ENCODE results near the gene R3HCC1L. TPM values are rescaled to one million over a fixed set of nuclear protein-coding genes. Genes with fewer than 3 reads are reported as not detected.

Gene R3HCC1L
- total and polyA plus RNA-seq, 9 of the 15 experiments (the other 6 are each of a cell fraction or from before 2014, with no cell fraction given), result 9.1 to 17.8 (median 12.6) TPM

DNA sequence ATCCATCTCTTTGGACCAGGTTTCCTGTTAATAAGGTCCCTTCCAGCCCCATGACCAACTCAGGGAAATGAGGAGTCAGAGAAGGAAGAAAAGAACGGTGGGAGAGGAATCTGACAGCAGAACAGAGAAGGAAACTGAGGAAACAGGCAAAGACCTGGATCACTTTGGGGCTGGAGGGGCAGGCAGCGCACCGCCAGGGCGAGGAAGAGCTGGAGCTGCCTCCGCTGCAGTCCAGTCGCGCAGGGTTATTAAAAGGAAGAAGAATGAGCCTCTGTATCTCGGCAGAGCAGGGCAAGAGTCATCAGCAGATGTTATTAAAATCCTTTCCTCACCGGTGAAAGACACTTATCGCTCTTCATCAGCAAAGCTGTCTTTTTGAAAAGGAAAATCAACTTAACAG is 37.7 kb upstream of the R3HCC1L start:
- H3K27me3 ChIP-seq (ENCODE audit: control insufficient read depth in 2 of 2, insufficient read depth in 2 of 2, low read length in 2 of 2), result peaks cover 2 to 31% of the 10 kb centered on the region in 2 experiments; a peak in 4 of 5 replicates
- CTCF ChIA-PET (ENCODE audit: low intra/inter-chr PET ratio), result no interaction called here
- TF ChIP-seq, protein P1, sequence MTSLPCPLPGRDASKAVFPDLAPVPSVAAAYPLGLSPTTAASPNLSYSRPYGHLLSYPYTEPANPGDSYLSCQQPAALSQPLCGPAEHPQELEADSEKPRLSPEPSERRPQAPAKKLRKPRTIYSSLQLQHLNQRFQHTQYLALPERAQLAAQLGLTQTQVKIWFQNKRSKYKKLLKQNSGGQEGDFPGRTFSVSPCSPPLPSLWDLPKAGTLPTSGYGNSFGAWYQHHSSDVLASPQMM (CRISPR knock-in tag; IDR thresholded peaks at IDR 0.05), result no peak
- TF ChIP-seq, protein P2, sequence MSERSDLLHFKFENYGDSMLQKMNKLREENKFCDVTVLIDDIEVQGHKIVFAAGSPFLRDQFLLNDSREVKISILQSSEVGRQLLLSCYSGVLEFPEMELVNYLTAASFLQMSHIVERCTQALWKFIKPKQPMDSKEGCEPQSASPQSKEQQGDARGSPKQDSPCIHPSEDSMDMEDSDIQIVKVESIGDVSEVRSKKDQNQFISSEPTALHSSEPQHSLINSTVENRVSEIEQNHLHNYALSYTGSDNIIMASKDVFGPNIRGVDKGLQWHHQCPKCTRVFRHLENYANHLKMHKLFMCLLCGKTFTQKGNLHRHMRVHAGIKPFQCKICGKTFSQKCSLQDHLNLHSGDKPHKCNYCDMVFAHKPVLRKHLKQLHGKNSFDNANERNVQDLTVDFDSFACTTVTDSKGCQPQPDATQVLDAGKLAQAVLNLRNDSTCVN (CRISPR knock-in tag; IDR thresholded peaks at IDR 0.05), result no peak
- TF ChIP-seq, protein P3, sequence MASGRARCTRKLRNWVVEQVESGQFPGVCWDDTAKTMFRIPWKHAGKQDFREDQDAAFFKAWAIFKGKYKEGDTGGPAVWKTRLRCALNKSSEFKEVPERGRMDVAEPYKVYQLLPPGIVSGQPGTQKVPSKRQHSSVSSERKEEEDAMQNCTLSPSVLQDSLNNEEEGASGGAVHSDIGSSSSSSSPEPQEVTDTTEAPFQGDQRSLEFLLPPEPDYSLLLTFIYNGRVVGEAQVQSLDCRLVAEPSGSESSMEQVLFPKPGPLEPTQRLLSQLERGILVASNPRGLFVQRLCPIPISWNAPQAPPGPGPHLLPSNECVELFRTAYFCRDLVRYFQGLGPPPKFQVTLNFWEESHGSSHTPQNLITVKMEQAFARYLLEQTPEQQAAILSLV (tag; IDR thresholded peaks at IDR 0.05), result no peak
- TF ChIP-seq ZNF76 (CRISPR knock-in tag; IDR thresholded peaks at IDR 0.05; ENCODE audit: borderline replicate concordance) (no peak), SMAD3 (CRISPR knock-in tag; conservative IDR thresholded peaks at IDR 0.05) (no peak), NR4A1 (CRISPR knock-in tag; IDR thresholded peaks at IDR 0.05) (no peak), NR4A1 (tag; IDR thresholded peaks at IDR 0.05) (no peak), HMG20A (CRISPR knock-in tag; conservative IDR thresholded peaks at IDR 0.05) (no peak)
- TF ChIP-seq, protein P4, sequence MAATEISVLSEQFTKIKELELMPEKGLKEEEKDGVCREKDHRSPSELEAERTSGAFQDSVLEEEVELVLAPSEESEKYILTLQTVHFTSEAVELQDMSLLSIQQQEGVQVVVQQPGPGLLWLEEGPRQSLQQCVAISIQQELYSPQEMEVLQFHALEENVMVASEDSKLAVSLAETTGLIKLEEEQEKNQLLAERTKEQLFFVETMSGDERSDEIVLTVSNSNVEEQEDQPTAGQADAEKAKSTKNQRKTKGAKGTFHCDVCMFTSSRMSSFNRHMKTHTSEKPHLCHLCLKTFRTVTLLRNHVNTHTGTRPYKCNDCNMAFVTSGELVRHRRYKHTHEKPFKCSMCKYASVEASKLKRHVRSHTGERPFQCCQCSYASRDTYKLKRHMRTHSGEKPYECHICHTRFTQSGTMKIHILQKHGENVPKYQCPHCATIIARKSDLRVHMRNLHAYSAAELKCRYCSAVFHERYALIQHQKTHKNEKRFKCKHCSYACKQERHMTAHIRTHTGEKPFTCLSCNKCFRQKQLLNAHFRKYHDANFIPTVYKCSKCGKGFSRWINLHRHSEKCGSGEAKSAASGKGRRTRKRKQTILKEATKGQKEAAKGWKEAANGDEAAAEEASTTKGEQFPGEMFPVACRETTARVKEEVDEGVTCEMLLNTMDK (IDR thresholded peaks at IDR 0.05; ENCODE audit: borderline replicate concordance, insufficient read depth, low read depth, low read length, poor library complexity, severe bottlenecking), result no peak
- TF ChIP-seq, protein P5, sequence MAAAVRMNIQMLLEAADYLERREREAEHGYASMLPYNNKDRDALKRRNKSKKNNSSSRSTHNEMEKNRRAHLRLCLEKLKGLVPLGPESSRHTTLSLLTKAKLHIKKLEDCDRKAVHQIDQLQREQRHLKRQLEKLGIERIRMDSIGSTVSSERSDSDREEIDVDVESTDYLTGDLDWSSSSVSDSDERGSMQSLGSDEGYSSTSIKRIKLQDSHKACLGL (CRISPR knock-in tag; IDR thresholded peaks at IDR 0.05; ENCODE audit: borderline replicate concordance, poor library complexity, severe bottlenecking), result no peak
- H4K20me1 ChIP-seq (replicated peaks; ENCODE audit: control insufficient read depth, insufficient read depth, low read length), result no peaks in the 10 kb centered on the region
- no peaks in the 10 kb centered on the region for H3K36me3 ChIP-seq (ENCODE audit: control insufficient read depth, insufficient read depth, low read length)
- no peak overlapping the region for H3K4me3 ChIP-seq
- WGBS (ENCODE audit: insufficient coverage, low coverage, missing lambda C conversion rate), result 2% methylated on average over 8 of the region's 10 CpGs
- intact Hi-C loops (cut with micrococcal nuclease), result no loop called here
- in situ Hi-C loops (cut with MboI), result no loop called here
- POLR2A ChIA-PET, result interaction anchor here (0.7 kb wide), 1 partner anchor 1152 kb away, joined by 4 read pairs; no protein-coding TSS in a partner anchor
- no TSS peak for BruUV-seq (replicated peaks)
- ATAC-seq (no peak), DNase-seq (ENCODE audit: extremely low read depth in 1 of 4, low spot score in 3 of 4) (no peak), FAIRE-seq (no peak)
- no peaks in the 10 kb centered on the region for H3K9me1 ChIP-seq (ENCODE audit: control insufficient read depth, insufficient read depth, low read length)
- H2AFZ ChIP-seq (ENCODE audit: low read depth, low read length), result no peak overlapping the region
- no peaks in the 10 kb centered on the region for H3K79me2 ChIP-seq (ENCODE audit: control insufficient read depth, insufficient read depth, low read length)
- H3K27ac ChIP-seq (ENCODE audit: extremely low read depth, low read depth, low read length), result no peak overlapping the region
- no peak overlapping the region for H3K4me2 ChIP-seq (ENCODE audit: insufficient read depth, low read length)
- no peak overlapping the region for H3K9ac ChIP-seq (ENCODE audit: insufficient read depth in 1 of 2, low read depth in 2 of 2, low read length in 2 of 2)
- H3K4me1 ChIP-seq (replicated peaks in 1 of 2; ENCODE audit: control insufficient read depth in 2 of 2, insufficient read depth in 2 of 2, low read length in 2 of 2), result no peaks in the 10 kb centered on the region
- no peaks in the 10 kb centered on the region for H3K9me3 ChIP-seq (replicated peaks; ENCODE audit: control insufficient read depth, insufficient read depth, low read depth, low read length)
